K562 (cell line): Measurements from ENCODE around the gene CERS4. TPM values are rescaled to one million over a fixed set of nuclear protein-coding genes. Genes with fewer than 3 reads are reported as not detected.

Experiments
- ATAC-seq: fragments of 200-7000 bp; cut with Tn5 transposase; 3 replicates; pipeline ENCODE4 v1.9.1; 2020; ENCODE audit warnings: moderate library complexity
- BruUV-seq: library from RNA; stranded (reverse); fragments of 400-500 nt; replicated peaks from 2 replicates; lab custom pipeline; 2021; lab: Mats Ljungman, UMichigan
- CTCF ChIA-PET: fragments of 300-600 bp; formaldehyde crosslinking; extraction: SDS; loops from one replicate; lab custom pipeline; 2021; ENCODE audit warnings: low intra/inter-chr PET ratio; lab: Yijun Ruan, JAX
- POLR2A ChIA-PET: fragments of 300-600, 350-650 bp; sonication (Branson Sonifier 250); formaldehyde crosslinking; extraction: SDS; loops from one replicate; lab custom pipeline; 2021; ENCODE audit warnings: antibody characterized with exemption, inconsistent platforms; lab: Yijun Ruan, JAX
- DNase-seq, 4 experiments: peaks; one replicate each; pipeline versions ENCODE4 v3.0.0 to v3.0.0-alpha.2; 2011 to 2018; ENCODE audit warnings: low spot score in 3 of 4, mixed read lengths in 3 of 4; ENCODE audit errors: extremely low read depth in 1 of 4
- FAIRE-seq: peaks from 2 replicates; lab custom pipeline; 2011; peaks lifted over from hg19 to GRCh38; lab: Jason Lieb, UNC
- H2AFZ ChIP-seq: 2 replicates; pipeline ENCODE4 v1.6.0; 2011; ENCODE audit warnings: low read depth, low read length, control low read depth, inconsistent platforms
- H3K27ac ChIP-seq: fragments of 200-600 bp; 3 replicates; pipeline ENCODE4 v1.8.0; 2011; ENCODE audit warnings: low read depth, mild to moderate bottlenecking, control low read depth, inconsistent platforms, low read length, moderate library complexity, mixed read lengths; ENCODE audit errors: extremely low read depth
- H3K27me3 ChIP-seq, 2 experiments: fragments of 300-600 bp in 1 of 2; 2 replicates in 1 of 2; 3 replicates in 1 of 2; pipeline versions ENCODE4 v1.6.0 to v1.8.0; 2011; ENCODE audit warnings: inconsistent platforms in 2 of 2, low read length in 2 of 2, mild to moderate bottlenecking in 1 of 2, mixed read lengths in 1 of 2, moderate library complexity in 1 of 2; ENCODE audit not compliant: control insufficient read depth in 2 of 2, insufficient read depth in 2 of 2
- H3K36me3 ChIP-seq: fragments of 300-600 bp; 3 replicates; pipeline ENCODE4 v1.8.0; 2011; ENCODE audit warnings: mild to moderate bottlenecking, low read length, inconsistent platforms; ENCODE audit not compliant: control insufficient read depth, insufficient read depth
- H3K4me1 ChIP-seq, 2 experiments: fragments of 200-600 bp in 1 of 2; replicated peaks in 1 of 2; 2 replicates in 1 of 2; 3 replicates in 1 of 2; pipeline versions ENCODE4 v1.5.1 to v1.8.0; 2011; ENCODE audit warnings: inconsistent platforms in 2 of 2, low read length in 2 of 2, mild to moderate bottlenecking in 1 of 2, mixed read lengths in 1 of 2, moderate library complexity in 1 of 2; ENCODE audit not compliant: control insufficient read depth in 2 of 2, insufficient read depth in 2 of 2
- H3K4me2 ChIP-seq: 2 replicates; pipeline ENCODE4 v1.6.1; 2011; ENCODE audit warnings: low read length, control low read depth, inconsistent platforms, mixed read lengths; ENCODE audit not compliant: insufficient read depth
- H3K4me3 ChIP-seq: fragments of 200-600 bp; sonication (generic), shearing (Covaris generic); 2 replicates; pipeline ENCODE4 v1.5.1; 2016; ENCODE audit warnings: control low read depth, inconsistent platforms
- H3K79me2 ChIP-seq: fragments of 200-600 bp; 3 replicates; pipeline ENCODE4 v1.8.0; 2011; ENCODE audit warnings: low read length, inconsistent platforms; ENCODE audit not compliant: control insufficient read depth, insufficient read depth
- H3K9ac ChIP-seq, 2 experiments: 2 replicates each; pipeline versions ENCODE4 v1.6.0 to v1.6.1; 2011; ENCODE audit warnings: low read depth in 2 of 2, low read length in 2 of 2, control low read depth in 1 of 2, inconsistent platforms in 1 of 2, mild to moderate bottlenecking in 1 of 2, mixed read lengths in 1 of 2; ENCODE audit not compliant: insufficient read depth in 1 of 2
- H3K9me1 ChIP-seq: one replicate; pipeline ENCODE4 v1.6.0; 2011; ENCODE audit warnings: inconsistent platforms, mild to moderate bottlenecking, low read length, moderate library complexity; ENCODE audit not compliant: control insufficient read depth, insufficient read depth
- H3K9me3 ChIP-seq: replicated peaks from 2 replicates; pipeline ENCODE4 v1.5.1; 2011; ENCODE audit warnings: low read depth, low read length, inconsistent platforms; ENCODE audit not compliant: control insufficient read depth, insufficient read depth
- H4K20me1 ChIP-seq: replicated peaks from 2 replicates; pipeline ENCODE4 v1.6.1; 2011; ENCODE audit warnings: low read length, inconsistent platforms, mixed read lengths; ENCODE audit not compliant: control insufficient read depth, insufficient read depth
- CBFA2T2 ChIP-seq: fragments of 450-650 bp; conservative IDR thresholded peaks from 2 replicates; pipeline ENCODE4 v1.6.1; 2017; ENCODE audit warnings: mild to moderate bottlenecking
- CBFA2T3 ChIP-seq: fragments of 450-650 bp; IDR thresholded peaks from 2 replicates; pipeline ENCODE4 v1.6.1; 2017
- CEBPZ ChIP-seq: fragments of 150-350 bp; IDR thresholded peaks from 2 replicates; pipeline ENCODE4 v1.6.1; 2014; ENCODE audit warnings: low read depth, mild to moderate bottlenecking, low read length, borderline replicate concordance
- HDAC2 ChIP-seq: fragments of 450-650 bp; IDR thresholded peaks from 2 replicates; pipeline ENCODE4 v1.6.1; 2016; ENCODE audit warnings: mild to moderate bottlenecking
- NELFE ChIP-seq: IDR thresholded peaks from 2 replicates; pipeline ENCODE4 v1.6.1; 2011; ENCODE audit warnings: mild to moderate bottlenecking; ENCODE audit not compliant: insufficient read depth, insufficient read length
- RAD21 ChIP-seq, 2 experiments: fragments of 250-450 bp in 1 of 2; fragments of 450-650 bp in 1 of 2; sonication (Bioruptor Pico) in 1 of 2; formaldehyde crosslinking in 1 of 2; IDR thresholded peaks in 1 of 2; conservative IDR thresholded peaks in 1 of 2; 2 replicates each; pipeline versions ENCODE4 v1.4.0 to v1.8.0; 2020 to 2022; ENCODE audit warnings: mild to moderate bottlenecking in 2 of 2, moderate library complexity in 1 of 2
- SIN3A ChIP-seq, 2 experiments: fragments of 150-350 bp in 1 of 2; IDR thresholded peaks; 2 replicates each; pipeline ENCODE4 v1.6.1; 2011 to 2016; ENCODE audit warnings: borderline replicate concordance in 2 of 2, low read depth in 2 of 2, low read length in 2 of 2, mild to moderate bottlenecking in 2 of 2, moderate library complexity in 2 of 2; ENCODE audit not compliant: control insufficient read depth in 1 of 2
- SUPT5H ChIP-seq: fragments of 450-650 bp; IDR thresholded peaks from 2 replicates; pipeline ENCODE4 v1.6.1; 2016
- THAP7 ChIP-seq: fragments of 250-450 bp; sonication (Bioruptor Pico); IDR thresholded peaks from 2 replicates; pipeline ENCODE4 v1.5.0; 2021
- U2AF1 ChIP-seq: fragments of 200-400 bp; formaldehyde crosslinking; optimal IDR thresholded peaks from 2 replicates; pipeline ENCODE3; 2017; ENCODE audit warnings: mild to moderate bottlenecking, low read depth, low read length, moderate library complexity
- XRCC5 ChIP-seq: fragments of 200-400 bp; formaldehyde crosslinking; IDR thresholded peaks from 2 replicates; pipeline ENCODE4 v1.6.1; 2017; ENCODE audit warnings: low read depth, mild to moderate bottlenecking, low read length
- ZBTB2 ChIP-seq: fragments of 450-650 bp; IDR thresholded peaks from 2 replicates; pipeline ENCODE4 v1.6.1; 2016; ENCODE audit warnings: antibody characterized with exemption
- ZBTB7A ChIP-seq: IDR thresholded peaks from 2 replicates; pipeline ENCODE4 v1.6.1; 2011; ENCODE audit warnings: low read depth, mild to moderate bottlenecking, low read length, moderate library complexity, borderline replicate concordance; ENCODE audit not compliant: control insufficient read depth
- ZNF785 ChIP-seq: fragments of 250-450 bp; sonication (Bioruptor Pico); IDR thresholded peaks from 2 replicates; pipeline ENCODE4 v1.4.0; 2020; ENCODE audit warnings: mild to moderate bottlenecking
- WGBS: fragments of 100-300 bp; shearing (Covaris generic); methylation state at CpG from one replicate; pipeline ENCODE4 v1.1.6; 2016; ENCODE audit warnings: low coverage, mixed read lengths; ENCODE audit not compliant: insufficient coverage; ENCODE audit errors: missing lambda C conversion rate; 5-methylcytosine and 5-hydroxymethylcytosine counted together
- in situ Hi-C: fragments of 300-500 bp; cut with MboI; formaldehyde crosslinking; loops from 4 replicates; pipeline ENCODE4 v1.15.0; 2018; ENCODE audit warnings: inconsistent platforms, mixed read lengths
- intact Hi-C: fragments of 100-400 bp; cut with micrococcal nuclease; formaldehyde crosslinking; loops from 2 replicates; pipeline ENCODE4 v1.14.2; 2022
- polyA plus RNA-seq, 8 experiments: library from polyadenylated mRNA; depleted of rRNA in 4 of 8; stranded (reverse) in 5 of 8; unstranded in 3 of 8; fragments of >200 nt; fragmentation: Nextera tagmentation in 2 of 8; fragmentation: Illumina TruSeq in 1 of 8; extraction: Ambion mirVana in 2 of 8; extraction: Trizol in 1 of 8; gene quantifications; 2 replicates each; pipeline versions ENCODE4 v1.2.1 to v1.2.3, GENCODE V29; 2011 to 2014; ENCODE audit warnings: inconsistent platforms in 1 of 8, missing spikeins in 1 of 8
- total RNA-seq, 7 experiments: library from RNA; depleted of rRNA in 6 of 7; stranded (reverse); fragments of >200 nt in 6 of 7; fragmentation: Illumina TruSeq in 2 of 7; extraction: Trizol in 2 of 7; gene quantifications; 2 replicates each; pipeline versions ENCODE4 v1.2.1 to v1.2.3, GENCODE V29; 2011 to 2021; ENCODE audit warnings: low replicate concordance in 1 of 7

CERS4 gene
- total and polyA plus RNA-seq, 9 of the 15 experiments (the other 6 are each of a cell fraction or from before 2014, with no cell fraction given), result 0.14 to 4.4 (median 2.9) TPM; not detected in 1

- 0 out of 2 replicates have a peak, but pooled peaks have one; percentile 17 for TF ChIP-seq HDAC2
- TF ChIP-seq U2AF1, result no peak
Observed at GRCh38 chr19:8210421-8211101, 1.4 kb downstream of the CERS4 start (continued).

- ChIA-PET CTCF (interaction anchor here (0.7 kb wide), 1 partner anchor 40 kb away, joined by 4 read pairs; no protein-coding TSS in a partner anchor), POLR2A (interaction anchor here (0.6 to 1.2 kb wide), 5 partner anchors 10 to 675 kb away, joined by 3 to 5 read pairs (median 4); no protein-coding TSS in a partner anchor)
- WGBS, result 25% methylated on average over 6 of the region's 6 CpGs
- H3K4me2 ChIP-seq, result no peak overlapping the region
- no peaks in the 10 kb centered on the region for H3K79me2 ChIP-seq
- peak overlapping the region in 1 of 2 experiments; percentile 61; a peak in 1 of 4 replicates for H3K9ac ChIP-seq
- H3K27me3 ChIP-seq, result no peaks in the 10 kb centered on the region
- BruUV-seq, result no TSS peak
- FAIRE-seq (no peak), DNase-seq (no peak), ATAC-seq (no peak)
- H3K9me1 ChIP-seq, result no peaks in the 10 kb centered on the region
- peaks cover 5% of the 10 kb centered on the region; the same call in 1 of the 2 replicates for H4K20me1 ChIP-seq
- peaks cover 6 to 37% of the 10 kb centered on the region in 2 experiments for H3K4me1 ChIP-seq
- in situ Hi-C loops (no loop called here), intact Hi-C loops (no loop called here)
- H3K36me3 ChIP-seq, result no peaks in the 10 kb centered on the region
- no peaks in the 10 kb centered on the region for H3K9me3 ChIP-seq
- H3K27ac ChIP-seq, result no peak overlapping the region
- H2AFZ ChIP-seq, result no peak overlapping the region
- H3K4me3 ChIP-seq, result no peak overlapping the region
- TF ChIP-seq SIN3A (IDR thresholded peaks at IDR 0.05; ENCODE audit: borderline replicate concordance in 2 of 2, control insufficient read depth in 1 of 2, low read depth in 2 of 2, low read length in 2 of 2) (0 out of 4 replicates have a peak, but pooled peaks of 1 of the 2 experiments have one; percentile 22), CBFA2T2 (peak; percentile 20; the same call in 1 of the 2 replicates), ZBTB2 (no peak), ZNF785 (CRISPR knock-in tag) (no peak), ZBTB7A (0 out of 2 replicates have a peak, but pooled peaks have one; percentile 27), XRCC5 (no peak), THAP7 (CRISPR knock-in tag) (no peak), NELFE (no peak), CEBPZ (no peak), RAD21 (CRISPR knock-in tag; conservative IDR thresholded peaks at IDR 0.05 in 1 of 2, IDR thresholded peaks at IDR 0.05 in 1 of 2) (no peak), SUPT5H (no peak), CBFA2T3 (peak; percentile 51; the same call in 1 of the 2 replicates)
Observed at GRCh38 chr19:8212212-8212611, 3.0 kb downstream of the CERS4 start.
